Lung (tissue), 12 donors: ENCODE results near the gene ADH1B. TPM values are rescaled to one million over a fixed set of nuclear protein-coding genes. Genes with fewer than 3 reads are reported as not detected.

Experiments used
- ATAC-seq: fragments of 200-7000 bp; cut with Tn5 transposase; one replicate; pipeline ENCODE4 v1.9.1; 2020; ENCODE audit warnings: moderate number of reproducible peaks; ENCODE audit not compliant: insufficient read depth, low FRiP score
- DNase-seq, 3 donors: peaks; one replicate each; pipeline ENCODE4 v3.0.0-alpha.2; 2013 to 2017
- H3K27ac ChIP-seq, 2 donors: one replicate each; pipeline ENCODE4 v1.5.1; 2013; ENCODE audit warnings: mild to moderate bottlenecking in 2 of 2, moderate library complexity in 2 of 2, control low read depth in 1 of 2, inconsistent platforms in 1 of 2, low read depth in 1 of 2, low read length in 1 of 2
- H3K27me3 ChIP-seq, 3 donors: one replicate each; pipeline ENCODE4 v1.5.1; 2013; ENCODE audit warnings: low read length in 2 of 3; ENCODE audit not compliant: control insufficient read depth in 3 of 3, insufficient read depth in 3 of 3
- H3K36me3 ChIP-seq, 4 donors: one replicate each; pipeline ENCODE4 v1.5.1; 2013; ENCODE audit warnings: low read length in 4 of 4, mild to moderate bottlenecking in 1 of 4, moderate library complexity in 1 of 4; ENCODE audit not compliant: control insufficient read depth in 4 of 4, insufficient read depth in 4 of 4
- H3K4me1 ChIP-seq, 5 donors: one replicate each; pipeline ENCODE4 v1.5.1; 2013; ENCODE audit warnings: low read length in 5 of 5, mild to moderate bottlenecking in 2 of 5, moderate library complexity in 1 of 5; ENCODE audit not compliant: control insufficient read depth in 5 of 5, insufficient read depth in 5 of 5
- H3K4me3 ChIP-seq: one replicate; pipeline ENCODE4 v1.5.1; 2013; ENCODE audit warnings: mild to moderate bottlenecking, control low read depth, moderate library complexity
- H3K9ac ChIP-seq, 2 donors: one replicate each; pipeline ENCODE4 v1.5.1; 2013; ENCODE audit warnings: low read length in 2 of 2, control low read depth in 1 of 2; ENCODE audit not compliant: insufficient read depth in 1 of 2
- H3K9me3 ChIP-seq, 4 donors: one replicate each; pipeline ENCODE4 v1.5.1; 2013; ENCODE audit warnings: low read length in 3 of 4, mild to moderate bottlenecking in 1 of 4, moderate library complexity in 1 of 4; ENCODE audit not compliant: control insufficient read depth in 4 of 4, insufficient read depth in 3 of 4
- WGBS, 2 donors: extraction: QIAGEN DNeasy Blood & Tissue Kit; methylation state at CpG; one replicate each; pipeline ENCODE4 v1.1.7; 2013; 5-methylcytosine and 5-hydroxymethylcytosine counted together
- polyA plus RNA-seq, 2 donors: library from polyadenylated mRNA; stranded (reverse); fragments of 200-250 nt; gene quantifications; one replicate each; pipeline ENCODE4 v1.2.1, GENCODE V29; 2013
- total RNA-seq, 2 donors: library from RNA; depleted of rRNA in 1 of 2; stranded (reverse); fragments of >200 nt in 1 of 2; gene quantifications; one replicate each; pipeline ENCODE4 v1.2.1, GENCODE V29; 2014 to 2021
- TF ChIP-seq, protein P1 (sequence below): IDR thresholded peaks from 2 replicates; pipeline ENCODE4 v1.5.1; 2012; ENCODE audit warnings: mild to moderate bottlenecking; ENCODE audit errors: control extremely low read depth, extremely low read depth
- donor health status: control.
- donor health status: control.
- donor health status: Bipolar disorder and iron deficiency.
- donor health status: healthy.
- donor health status: DM: yes; HTN: yes; CAD: no.

The ADH1B gene
- total and polyA plus RNA-seq, 4 donors = 106 to 1,115 (median 275) TPM

DNA sequence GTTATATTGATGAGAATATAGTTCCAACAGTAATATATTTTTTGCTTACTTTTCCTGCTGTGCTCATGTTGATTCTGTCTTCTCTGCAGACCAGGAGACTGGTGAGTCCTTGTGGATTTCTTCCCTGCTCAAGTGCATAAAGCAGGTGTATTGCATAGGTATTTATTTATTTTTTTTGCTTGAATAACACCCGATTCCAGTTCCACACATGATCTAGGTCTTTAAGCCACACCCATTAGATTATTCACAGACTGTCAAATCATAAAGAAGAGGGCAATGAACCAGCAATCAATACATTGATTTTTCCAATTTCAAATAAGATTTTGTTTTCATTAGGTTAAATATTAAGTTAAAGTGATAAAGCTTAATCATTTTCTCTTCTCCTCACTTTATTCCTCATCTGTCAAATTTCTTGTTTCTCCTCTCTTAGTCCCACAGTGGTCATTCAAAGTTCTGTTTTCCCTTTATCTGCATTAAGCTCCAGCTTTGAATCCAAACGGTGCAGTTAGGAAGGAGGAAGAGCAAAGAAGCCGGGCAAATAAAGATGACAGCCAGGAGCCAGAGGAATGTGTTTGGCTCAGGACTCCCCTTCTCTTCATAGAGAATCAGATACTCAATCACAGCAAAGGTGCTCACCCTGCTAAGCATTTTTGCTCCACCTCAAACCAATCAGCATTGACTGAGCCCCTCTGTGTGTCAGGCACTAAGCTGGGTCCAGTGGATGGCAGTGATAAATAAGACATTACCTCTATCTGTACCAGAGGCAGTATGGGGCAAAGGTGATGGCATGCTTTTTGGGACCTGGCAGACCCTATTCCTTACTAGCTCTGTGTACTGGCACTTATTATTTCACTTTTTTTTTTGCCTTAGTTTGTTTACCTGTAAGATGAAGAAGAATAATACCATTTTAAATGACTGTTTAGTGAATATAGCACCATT lies 30.1 kb downstream of the ADH1B start, which contains the start of gene ADH1A:
TSS of gene ADH1A (minus strand) at position 138 of the 939 bp plus-strand sequence. CDS start at position 67, 71 bp downstream.
- Histone ChIP-seq H3K27me3 (no peaks in the 10 kb centered on the region), H3K9me3 (peaks cover 0 to 14% (median 2%) of the 10 kb centered on the region in 4 donors), H3K36me3 (peaks cover 0 to 12% (median 5%) of the 10 kb centered on the region in 4 donors), H3K9ac (no peak within 1 kb of the TSS), H3K4me1 (peaks cover 0 to 5% (median 0%) of the 10 kb centered on the region in 5 donors), H3K4me3 (no peak within 1 kb of the TSS), H3K27ac (no peak within 1 kb of the TSS)
- TF ChIP-seq, protein P1, sequence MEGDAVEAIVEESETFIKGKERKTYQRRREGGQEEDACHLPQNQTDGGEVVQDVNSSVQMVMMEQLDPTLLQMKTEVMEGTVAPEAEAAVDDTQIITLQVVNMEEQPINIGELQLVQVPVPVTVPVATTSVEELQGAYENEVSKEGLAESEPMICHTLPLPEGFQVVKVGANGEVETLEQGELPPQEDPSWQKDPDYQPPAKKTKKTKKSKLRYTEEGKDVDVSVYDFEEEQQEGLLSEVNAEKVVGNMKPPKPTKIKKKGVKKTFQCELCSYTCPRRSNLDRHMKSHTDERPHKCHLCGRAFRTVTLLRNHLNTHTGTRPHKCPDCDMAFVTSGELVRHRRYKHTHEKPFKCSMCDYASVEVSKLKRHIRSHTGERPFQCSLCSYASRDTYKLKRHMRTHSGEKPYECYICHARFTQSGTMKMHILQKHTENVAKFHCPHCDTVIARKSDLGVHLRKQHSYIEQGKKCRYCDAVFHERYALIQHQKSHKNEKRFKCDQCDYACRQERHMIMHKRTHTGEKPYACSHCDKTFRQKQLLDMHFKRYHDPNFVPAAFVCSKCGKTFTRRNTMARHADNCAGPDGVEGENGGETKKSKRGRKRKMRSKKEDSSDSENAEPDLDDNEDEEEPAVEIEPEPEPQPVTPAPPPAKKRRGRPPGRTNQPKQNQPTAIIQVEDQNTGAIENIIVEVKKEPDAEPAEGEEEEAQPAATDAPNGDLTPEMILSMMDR = no peak
- 62 to 64% methylated on average over 3 of the region's 3 CpGs for WGBS, 2 donors
- no peak for DNase-seq
- ATAC-seq = no peak

DNA sequence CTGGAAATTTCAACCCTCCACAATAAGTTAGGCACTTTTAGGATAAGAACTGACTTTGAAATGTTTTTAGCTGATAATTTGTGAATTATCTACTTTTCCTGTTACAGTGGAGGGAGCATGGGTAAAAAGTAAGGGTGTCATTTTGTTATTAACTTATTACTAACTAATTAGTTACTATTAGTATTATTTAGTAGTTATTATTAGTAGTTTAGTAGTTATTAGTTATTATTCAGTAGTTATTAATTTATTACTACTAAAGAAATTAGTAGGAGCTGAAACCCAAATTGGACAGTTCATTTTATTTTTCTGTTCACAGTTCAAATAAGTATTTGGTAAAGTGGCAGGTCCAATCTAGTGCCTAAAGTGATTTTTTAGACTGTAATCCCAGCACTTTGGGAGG lies 35.8 kb downstream of the ADH1B start:
- Histone ChIP-seq H3K27ac (no peak overlapping the region), H3K4me3 (no peak overlapping the region), H3K9me3 (no peaks in the 10 kb centered on the region), H3K9ac (no peak overlapping the region), H3K36me3 (no peaks in the 10 kb centered on the region), H3K27me3 (no peaks in the 10 kb centered on the region), H3K4me1 (peaks cover 0 to 10% (median 0%) of the 10 kb centered on the region in 5 donors)
- TF ChIP-seq, protein P1 = no peak
- ATAC-seq (no peak), DNase-seq (no peak)

DNA sequence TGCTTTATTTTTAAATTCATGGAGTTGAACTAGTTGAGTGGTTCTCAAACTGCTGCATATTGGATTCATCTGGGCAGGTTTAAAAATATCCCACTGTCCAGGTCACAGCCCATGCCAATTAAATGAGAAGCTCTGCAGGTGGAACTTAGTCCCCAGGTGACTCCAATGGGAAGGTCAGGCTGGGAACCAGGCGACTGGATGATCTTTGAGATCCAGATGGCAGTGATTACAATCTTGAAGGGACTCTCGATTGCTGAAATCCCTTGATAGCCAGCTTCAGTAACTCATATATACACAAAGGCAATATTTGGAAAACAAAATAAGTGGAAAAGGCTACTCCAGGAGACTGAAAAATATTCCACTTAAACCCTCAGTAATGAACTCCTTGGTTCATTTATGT lies 38.5 kb downstream of the ADH1B start:
- H3K9ac ChIP-seq = no peak overlapping the region
- peaks cover 0 to 19% (median 0%) of the 10 kb centered on the region in 5 donors for H3K4me1 ChIP-seq
- DNase-seq (no peak), ATAC-seq (no peak)
- WGBS, 2 donors = 84 to 89% methylated on average over 2 of the region's 2 CpGs
- TF ChIP-seq, protein P1 = no peak
- H3K4me3 ChIP-seq = no peak overlapping the region
- H3K9me3 ChIP-seq = no peaks in the 10 kb centered on the region
- H3K27ac ChIP-seq = no peak overlapping the region
- no peaks in the 10 kb centered on the region for H3K27me3 ChIP-seq
- no peaks in the 10 kb centered on the region for H3K36me3 ChIP-seq
